Sigmoid colon (tissue), 7 donors: ENCODE results near the gene KLF5. TPM values are rescaled to one million over a fixed set of nuclear protein-coding genes. Genes with fewer than 3 reads are reported as not detected.

ENCODE experiments used
- DNase-seq: peaks from one replicate; pipeline ENCODE4 v3.0.0-alpha.2; 2019
- H3K27ac ChIP-seq, 4 donors: fragments of 200-600 bp; sonication (generic); one replicate each; pipeline ENCODE4 v1.5.1; 2016 to 2019; ENCODE audit warnings: mild to moderate bottlenecking in 1 of 4
- H3K27me3 ChIP-seq, 3 donors: fragments of 200-600 bp; sonication (generic); one replicate each; pipeline ENCODE4 v1.5.1; 2019; ENCODE audit warnings: mild to moderate bottlenecking in 1 of 3
- H3K36me3 ChIP-seq, 4 donors: fragments of 200-600 bp; sonication (generic); one replicate each; pipeline ENCODE4 v1.5.1; 2016 to 2019
- H3K4me1 ChIP-seq, 4 donors: fragments of 200-600 bp; sonication (generic); one replicate each; pipeline ENCODE4 v1.5.1; 2017 to 2019
- H3K4me3 ChIP-seq, 4 donors: fragments of 200-600 bp; sonication (generic); one replicate each; pipeline ENCODE4 v1.5.1; 2017 to 2019; ENCODE audit warnings: mild to moderate bottlenecking in 2 of 4, moderate library complexity in 1 of 4
- H3K9me3 ChIP-seq, 4 donors: fragments of 200-600 bp in 3 of 4; sonication (generic) in 3 of 4; one replicate each; pipeline versions ENCODE4 v1.5.1 to v1.6.1; 2013 to 2019
- EP300 ChIP-seq, 4 donors: sonication (generic); formaldehyde crosslinking; IDR thresholded peaks; one replicate each; pipeline ENCODE4 v1.6.1; 2017; ENCODE audit warnings: antibody characterized with exemption in 4 of 4
- POLR2A ChIP-seq, 2 donors: fragments of 450-650 bp; IDR thresholded peaks; one replicate each; pipeline ENCODE4 v1.6.1; 2016; ENCODE audit warnings: antibody characterized with exemption in 2 of 2, mild to moderate bottlenecking in 2 of 2, moderate library complexity in 2 of 2
- POLR2AphosphoS5 ChIP-seq, 4 donors: sonication (generic); formaldehyde crosslinking; IDR thresholded peaks; one replicate each; pipeline ENCODE4 v1.6.1; 2017; ENCODE audit warnings: antibody characterized with exemption in 4 of 4
- WGBS, 2 donors: extraction: QIAGEN DNeasy Blood & Tissue Kit; methylation state at CpG; one replicate each; pipeline ENCODE4 v1.1.7; 2013; 5-methylcytosine and 5-hydroxymethylcytosine counted together
- intact Hi-C: fragments of 100-400 bp; cut with DNase I; formaldehyde crosslinking; loops from one replicate; pipeline ENCODE4 v1.15.1; 2023
- polyA plus RNA-seq, 3 donors: library from polyadenylated mRNA; stranded (reverse); fragments of 200-250 nt; gene quantifications; one replicate each; pipeline ENCODE4 v1.2.3, GENCODE V29; 2013
- total RNA-seq, 4 donors: library from RNA; depleted of rRNA; stranded (reverse); fragments of >200 nt; gene quantifications; one replicate each; pipeline ENCODE4 v1.1.0, GENCODE V29; 2016
- TF ChIP-seq, protein P1 (sequence below), 4 experiments: fragments of 450-650 bp in 3 of 4; fragments of 200-600 bp in 1 of 4; IDR thresholded peaks; one replicate each; pipeline ENCODE4 v1.5.1; 2016 to 2019; ENCODE audit warnings: antibody characterized with exemption in 4 of 4, mild to moderate bottlenecking in 3 of 4, moderate library complexity in 2 of 4
- donor health status: healthy with polysubstance abuse.
- donor health status: Bipolar disorder and iron deficiency.
- donor health status: healthy.

The KLF5 gene
- total and polyA plus RNA-seq, 7 donors: 2.3 to 169 (median 3.6) TPM

DNA sequence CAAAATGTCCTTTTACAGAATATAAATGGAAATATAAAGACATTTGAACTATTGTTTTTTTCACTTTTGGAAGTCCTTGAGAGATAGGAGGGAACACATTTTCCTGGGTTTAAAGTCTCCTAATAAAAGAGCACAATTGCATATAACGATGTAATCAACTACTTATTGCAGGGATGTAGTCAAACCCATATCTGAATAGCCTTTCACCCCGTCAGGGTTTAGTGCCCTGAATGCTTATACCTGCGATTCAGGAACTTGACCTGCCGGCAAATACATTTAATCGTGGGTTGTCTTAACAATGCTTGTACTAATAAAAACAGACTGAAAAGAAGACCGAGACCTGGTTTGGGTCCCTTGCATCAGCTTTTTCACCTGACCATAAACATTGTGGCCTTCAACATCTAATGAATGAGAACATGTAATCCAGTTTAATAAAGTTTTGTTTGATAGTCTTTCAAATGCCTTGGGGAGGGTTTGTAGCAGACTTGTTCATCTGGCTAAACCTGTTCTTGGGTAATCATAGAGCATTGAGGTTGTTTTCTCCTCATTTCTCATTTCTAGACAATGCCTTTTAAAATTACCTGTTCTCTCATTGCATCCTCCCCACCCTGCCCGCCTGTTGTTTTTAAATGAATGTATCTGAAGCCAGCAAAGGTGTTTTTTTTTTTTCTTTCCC, 7.0 kb downstream of the KLF5 start:
- DNase-seq: no peak
- no peak overlapping the region for H3K27ac ChIP-seq

GRCh38 chr13:73069206-73069805, 10.5 kb downstream of the KLF5 start:
- Histone ChIP-seq H3K36me3 (no peaks in the 10 kb centered on the region), H3K27me3 (no peaks in the 10 kb centered on the region), H3K27ac (no peak overlapping the region), H3K4me1 (peaks cover 0 to 12% (median 0%) of the 10 kb centered on the region in 4 donors), H3K9me3 (no peaks in the 10 kb centered on the region), H3K4me3 (no peak overlapping the region)
- whole genome bisulfite sequencing, 2 donors: 18 to 55% methylated on average over 1 of the region's 1 CpG
- TF ChIP-seq EP300 (IDR thresholded peaks at IDR 0.05) (no peak), POLR2AphosphoS5 (IDR thresholded peaks at IDR 0.05) (no peak), POLR2A (IDR thresholded peaks at IDR 0.05) (no peak)
- TF ChIP-seq, protein P1, sequence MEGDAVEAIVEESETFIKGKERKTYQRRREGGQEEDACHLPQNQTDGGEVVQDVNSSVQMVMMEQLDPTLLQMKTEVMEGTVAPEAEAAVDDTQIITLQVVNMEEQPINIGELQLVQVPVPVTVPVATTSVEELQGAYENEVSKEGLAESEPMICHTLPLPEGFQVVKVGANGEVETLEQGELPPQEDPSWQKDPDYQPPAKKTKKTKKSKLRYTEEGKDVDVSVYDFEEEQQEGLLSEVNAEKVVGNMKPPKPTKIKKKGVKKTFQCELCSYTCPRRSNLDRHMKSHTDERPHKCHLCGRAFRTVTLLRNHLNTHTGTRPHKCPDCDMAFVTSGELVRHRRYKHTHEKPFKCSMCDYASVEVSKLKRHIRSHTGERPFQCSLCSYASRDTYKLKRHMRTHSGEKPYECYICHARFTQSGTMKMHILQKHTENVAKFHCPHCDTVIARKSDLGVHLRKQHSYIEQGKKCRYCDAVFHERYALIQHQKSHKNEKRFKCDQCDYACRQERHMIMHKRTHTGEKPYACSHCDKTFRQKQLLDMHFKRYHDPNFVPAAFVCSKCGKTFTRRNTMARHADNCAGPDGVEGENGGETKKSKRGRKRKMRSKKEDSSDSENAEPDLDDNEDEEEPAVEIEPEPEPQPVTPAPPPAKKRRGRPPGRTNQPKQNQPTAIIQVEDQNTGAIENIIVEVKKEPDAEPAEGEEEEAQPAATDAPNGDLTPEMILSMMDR (IDR thresholded peaks at IDR 0.05): no peak
- DNase-seq: no peak
- intact Hi-C loops: no loop called here

More for the DNA sequence above, 7.0 kb downstream of the KLF5 start:
- no peaks in the 10 kb centered on the region for H3K27me3 ChIP-seq
- no peaks in the 10 kb centered on the region for H3K36me3 ChIP-seq
- 22 to 72% methylated on average over 7 of the region's 7 CpGs for WGBS, 2 donors
- H3K4me3 ChIP-seq: no peak overlapping the region
- H3K9me3 ChIP-seq: no peaks in the 10 kb centered on the region
- peaks cover 0 to 7% (median 3%) of the 10 kb centered on the region in 4 donors for H3K4me1 ChIP-seq
- intact Hi-C loops: no loop called here
- TF ChIP-seq EP300 (IDR thresholded peaks at IDR 0.05) (no peak), POLR2AphosphoS5 (IDR thresholded peaks at IDR 0.05) (no peak), POLR2A (IDR thresholded peaks at IDR 0.05) (no peak)
- TF ChIP-seq, protein P1 (IDR thresholded peaks at IDR 0.05): no peak

- no peak overlapping the region for H3K27ac ChIP-seq
- H3K36me3 ChIP-seq: no peaks in the 10 kb centered on the region
- 20 to 67% methylated on average over 5 of the region's 5 CpGs for WGBS, 2 donors
- no peak overlapping the region for H3K4me3 ChIP-seq
- DNase-seq: no peak
- no peaks in the 10 kb centered on the region for H3K27me3 ChIP-seq
- H3K9me3 ChIP-seq: no peaks in the 10 kb centered on the region
- peaks cover 0 to 12% (median 0%) of the 10 kb centered on the region in 4 donors for H3K4me1 ChIP-seq
- TF ChIP-seq EP300 (IDR thresholded peaks at IDR 0.05) (no peak), POLR2AphosphoS5 (IDR thresholded peaks at IDR 0.05) (no peak), POLR2A (IDR thresholded peaks at IDR 0.05) (no peak)
- TF ChIP-seq, protein P1 (IDR thresholded peaks at IDR 0.05): no peak
- intact Hi-C loops: no loop called here
Measured at GRCh38 chr13:73070451-73071098, 11.8 kb downstream of the KLF5 start.

DNA sequence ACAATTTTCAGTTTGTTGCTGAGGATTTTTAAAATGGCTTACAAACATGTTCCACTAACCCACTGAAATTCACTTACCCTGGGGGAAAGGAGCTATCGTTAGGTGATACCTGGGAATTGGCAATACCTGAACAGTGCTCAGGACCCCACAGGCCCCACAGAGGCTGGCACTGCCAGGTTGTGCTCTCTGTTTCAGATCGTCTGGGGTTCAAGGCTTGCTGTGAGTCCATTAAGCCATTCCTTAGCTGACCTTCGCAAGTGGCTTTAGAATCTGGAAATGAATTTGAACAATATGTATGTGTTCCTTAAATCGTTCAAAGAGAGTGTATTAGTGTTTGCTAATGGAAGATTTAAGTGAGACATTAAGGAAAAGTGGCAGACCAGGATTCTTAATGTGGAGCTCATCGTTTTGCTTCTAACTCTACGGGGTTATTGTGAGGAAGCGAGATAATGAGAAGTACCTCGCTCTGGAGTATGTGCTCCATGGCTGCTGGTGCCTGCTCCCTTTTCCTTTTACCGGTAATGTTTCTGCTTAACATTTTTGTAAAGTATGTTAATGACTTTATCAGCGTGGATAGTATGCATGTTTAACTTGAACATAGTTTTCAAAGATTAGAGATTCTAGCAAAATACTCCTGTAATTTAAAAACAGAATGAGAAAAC, 13.6 kb downstream of the KLF5 start:
- TF ChIP-seq POLR2A (IDR thresholded peaks at IDR 0.05) (no peak), POLR2AphosphoS5 (IDR thresholded peaks at IDR 0.05) (no peak), EP300 (IDR thresholded peaks at IDR 0.05) (no peak)
- TF ChIP-seq, protein P1 (IDR thresholded peaks at IDR 0.05): no peak

More for the DNA sequence above, 13.6 kb downstream of the KLF5 start:
- Histone ChIP-seq H3K27me3 (no peaks in the 10 kb centered on the region), H3K36me3 (no peaks in the 10 kb centered on the region), H3K27ac (no peak overlapping the region), H3K9me3 (no peaks in the 10 kb centered on the region), H3K4me1 (peaks cover 0 to 12% (median 0%) of the 10 kb centered on the region in 4 donors), H3K4me3 (no peak overlapping the region)
- DNase-seq: no peak
- 17 to 65% methylated on average over 10 of the region's 10 CpGs for WGBS, 2 donors
- intact Hi-C loops: no loop called here
